ENCODE results near the gene OR5T1.

OR5T1 gene

DNA sequence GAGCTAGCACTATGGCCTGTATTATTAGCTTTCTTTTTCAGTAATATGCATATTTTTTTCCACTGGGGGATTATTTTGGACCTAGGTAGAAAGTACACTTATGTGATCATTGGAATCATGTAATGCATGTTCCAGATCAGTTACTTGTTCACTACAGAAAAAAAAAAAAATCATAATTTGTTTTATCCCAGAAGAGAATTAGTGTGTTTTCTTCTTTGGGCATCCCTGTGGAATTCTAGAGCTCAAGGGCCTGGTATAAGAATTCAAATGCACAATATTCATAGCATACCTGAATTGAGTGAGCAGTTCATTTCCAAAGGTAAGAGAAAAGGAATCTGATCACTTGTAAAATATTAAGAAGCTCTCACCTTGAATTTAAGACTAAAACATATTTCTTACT lies at the start of gene OR5T1:
TSS of gene OR5T1 (plus strand) at position 301 of the 400 bp plus-strand sequence. CDS start 1,485 bp downstream, outside the sequence.
- no peak for DNase-seq

DNA sequence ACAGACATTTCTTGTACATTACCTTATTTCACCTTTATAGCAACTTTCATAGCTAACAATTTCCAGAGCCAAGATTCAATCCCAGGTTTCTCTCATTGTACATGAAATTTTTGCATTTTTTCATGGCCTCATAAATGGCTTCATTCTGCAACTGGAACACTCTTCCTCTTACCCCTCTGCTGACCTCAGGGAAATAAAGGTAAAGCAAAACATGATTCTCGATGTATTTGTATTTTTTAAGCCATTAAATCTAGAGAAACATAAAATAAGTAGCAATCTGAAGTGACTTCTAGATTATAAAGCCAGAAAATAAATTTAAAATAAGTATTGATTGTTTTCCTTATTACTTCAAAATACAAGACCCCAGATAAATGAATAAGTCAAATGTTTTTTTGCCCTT lies 39.8 kb upstream of the OR5T1 start, which contains the start of gene OR5T2:
TSS of gene OR5T2 (minus strand) at position 101 of the 400 bp plus-strand sequence. CDS start 1,193 bp downstream, outside the sequence.
- no peak for DNase-seq

DNA sequence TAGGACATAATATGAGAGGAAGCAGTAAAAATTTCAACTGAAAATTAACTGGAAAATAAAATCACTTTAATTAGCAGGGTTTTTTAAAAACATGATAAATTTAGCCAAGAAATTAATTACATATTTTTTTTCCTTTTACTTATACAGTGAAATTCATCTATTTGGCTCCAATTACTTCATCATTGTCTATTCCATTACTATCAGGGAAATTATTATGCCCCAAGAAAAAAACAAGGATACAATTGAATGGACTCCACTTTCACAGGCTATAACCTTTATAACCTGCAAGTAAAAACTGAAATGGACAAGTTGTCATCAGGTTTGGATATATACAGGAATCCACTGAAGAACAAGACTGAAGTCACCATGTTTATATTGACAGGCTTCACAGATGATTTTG lies 22.0 kb upstream of the OR5T1 start, which contains the start of gene OR5T3:
TSS of gene OR5T3 (plus strand) at position 301 of the 400 bp plus-strand sequence. CDS start at position 301, 0 bp downstream.
- DNase-seq = no peak

DNA sequence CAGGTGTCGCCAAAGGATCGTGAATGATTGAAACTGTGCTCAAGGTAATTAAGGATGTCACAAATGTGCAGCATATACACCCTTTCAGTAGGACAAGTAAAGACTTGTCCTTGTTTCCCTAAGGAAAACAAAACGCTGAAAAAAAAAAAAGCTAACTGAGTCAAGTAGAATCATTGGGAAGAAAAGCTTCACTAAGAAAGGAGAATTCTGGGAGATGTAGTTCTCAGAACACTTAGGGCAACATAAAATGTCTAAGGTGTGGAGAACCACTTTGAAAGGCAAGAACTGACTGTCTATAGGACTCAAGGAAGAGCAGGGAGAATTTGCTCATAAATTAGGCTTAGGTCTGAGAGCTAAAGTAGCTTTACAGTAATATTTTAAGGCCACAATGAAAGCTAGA lies 2.9 kb upstream of the OR5T1 start:
- DNase-seq = no peak

DNA sequence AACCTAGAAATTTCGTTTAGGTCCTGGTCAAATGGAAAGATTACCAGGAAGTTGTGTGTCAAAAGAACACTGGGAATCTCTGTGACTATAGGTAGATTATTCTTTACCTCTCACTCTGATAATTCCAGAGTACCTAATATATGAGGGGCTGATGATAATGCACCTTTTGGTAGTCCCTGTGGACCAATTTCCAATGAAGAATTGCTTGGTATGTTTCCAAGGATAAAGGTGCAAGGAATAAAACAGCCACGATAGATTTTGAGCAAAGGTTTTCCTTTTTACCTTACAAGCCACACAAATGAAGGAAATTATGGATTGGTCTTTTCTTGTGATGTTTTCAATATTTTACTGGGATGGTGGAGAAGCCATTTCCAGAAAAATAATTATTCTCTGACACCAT lies 18.2 kb downstream of the OR5T1 start, which contains the start of gene OR8H1:
TSS of gene OR8H1 (minus strand) at position 101 of the 400 bp plus-strand sequence. CDS start 1,192 bp downstream, outside the sequence.
- no peak for DNase-seq

DNA sequence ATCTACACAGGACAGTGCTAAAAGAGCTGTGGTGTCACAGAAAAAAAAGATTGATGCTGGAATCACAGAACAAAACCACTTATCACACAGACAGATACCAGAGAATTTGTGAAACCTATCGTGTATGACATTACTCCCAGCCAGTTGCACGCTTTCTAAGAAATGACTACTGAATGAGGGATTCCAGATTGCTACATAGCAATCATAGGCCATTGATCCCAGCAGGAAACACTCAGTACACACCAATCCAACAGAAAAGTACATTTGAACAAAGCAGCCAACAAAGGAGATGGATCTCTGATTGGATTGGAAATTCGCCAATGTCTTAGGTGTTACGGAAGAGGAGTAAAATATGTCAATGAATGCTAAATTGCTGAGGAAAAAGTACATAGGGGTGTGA lies 22.9 kb downstream of the OR5T1 start:
- DNase-seq = no peak

DNA sequence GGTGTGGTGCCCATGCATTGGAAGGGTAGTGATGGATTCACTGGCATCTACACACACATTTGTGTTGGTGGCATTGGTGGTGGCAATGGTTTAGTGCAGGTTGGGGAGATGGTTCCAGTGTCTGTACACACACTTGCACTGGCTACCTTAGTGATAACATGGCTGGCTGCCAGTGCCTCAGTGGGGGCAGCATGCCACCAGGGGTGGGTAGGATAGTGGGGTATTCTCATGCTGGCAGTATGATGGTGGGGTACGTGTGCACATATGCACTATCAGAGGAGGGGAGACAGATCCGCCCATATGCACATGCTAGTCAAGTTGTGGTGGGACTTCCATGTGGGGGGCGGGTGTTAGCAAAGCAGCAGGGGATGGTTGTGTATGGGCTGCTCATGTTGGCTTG lies 33.9 kb downstream of the OR5T1 start:
- no peak for DNase-seq

DNA sequence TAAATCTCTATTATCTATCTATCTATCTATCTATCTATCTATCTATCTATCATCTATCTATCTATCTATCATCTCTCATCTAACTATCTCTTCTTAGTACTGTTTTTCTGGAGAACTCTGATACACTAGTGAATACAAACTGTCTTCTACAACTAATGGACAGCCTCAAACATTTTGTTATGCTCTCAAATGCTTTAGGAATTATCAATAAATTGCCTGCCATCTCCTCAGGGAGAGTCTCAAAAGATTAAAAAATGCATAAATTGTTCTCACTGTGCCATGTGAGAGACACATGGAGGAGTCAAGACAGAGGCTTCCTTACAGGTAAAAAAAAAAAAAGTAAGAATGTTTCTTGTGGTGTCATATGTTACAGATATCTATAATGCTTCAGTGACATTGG lies 40.9 kb downstream of the OR5T1 start, which contains the start of gene OR8K3:
TSS of gene OR8K3 (plus strand) at position 301 of the 400 bp plus-strand sequence. CDS start 3,163 bp downstream, outside the sequence.
- no peak for DNase-seq

Data from stimulated activated CD4-positive, alpha-beta T cell treated with anti-CD3 and anti-CD28 coated beads, Interleukin-4, amount 100 ng/mL, for 1 hour (primary cell).